GM12864 (cell line): ENCODE results near the gene PTDSS2.
"Not testable (repeated sequence)": the region's sequence is repeated elsewhere in the genome, so short reads cannot be mapped to it uniquely, and the experiment has no call there.

Source experiments
- DNase-seq: peaks from one replicate; pipeline ENCODE4 v3.0.0-alpha.2; 2011; ENCODE audit warnings: low read depth
- H3K4me3 ChIP-seq: 2 replicates; pipeline ENCODE4 v1.5.1; 2011; ENCODE audit warnings: mild to moderate bottlenecking, low read depth, low read length, control low read depth
- TF ChIP-seq, protein P1 (sequence below): IDR thresholded peaks from 2 replicates; pipeline ENCODE4 v1.5.1; 2011; ENCODE audit warnings: low read depth, mild to moderate bottlenecking, moderate library complexity, low read length, control low read depth, inconsistent platforms; ENCODE audit errors: missing control alignments

Gene PTDSS2

DNA sequence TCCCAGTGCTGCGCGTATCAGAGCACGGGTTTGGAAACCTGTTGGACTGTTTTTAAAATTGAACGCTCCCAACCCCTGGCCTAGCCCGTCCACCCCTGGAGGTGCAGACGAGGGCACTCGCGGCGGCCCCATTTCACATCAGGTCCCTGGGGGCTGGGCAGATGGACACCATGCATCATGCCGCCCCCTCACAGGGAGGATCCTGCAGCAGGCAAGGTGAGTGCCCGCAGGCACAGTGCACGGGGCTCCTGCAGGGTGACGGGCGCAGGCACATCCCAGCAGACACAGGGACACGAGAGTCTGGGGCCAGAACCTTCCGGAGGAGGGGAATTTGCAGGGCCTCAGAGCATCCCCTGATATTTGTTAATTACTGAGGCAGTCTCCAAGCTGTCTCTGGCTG, 15.6 kb upstream of the PTDSS2 start:
- no peak overlapping the region for H3K4me3 ChIP-seq
- no peak for DNase-seq
- TF ChIP-seq, protein P1, sequence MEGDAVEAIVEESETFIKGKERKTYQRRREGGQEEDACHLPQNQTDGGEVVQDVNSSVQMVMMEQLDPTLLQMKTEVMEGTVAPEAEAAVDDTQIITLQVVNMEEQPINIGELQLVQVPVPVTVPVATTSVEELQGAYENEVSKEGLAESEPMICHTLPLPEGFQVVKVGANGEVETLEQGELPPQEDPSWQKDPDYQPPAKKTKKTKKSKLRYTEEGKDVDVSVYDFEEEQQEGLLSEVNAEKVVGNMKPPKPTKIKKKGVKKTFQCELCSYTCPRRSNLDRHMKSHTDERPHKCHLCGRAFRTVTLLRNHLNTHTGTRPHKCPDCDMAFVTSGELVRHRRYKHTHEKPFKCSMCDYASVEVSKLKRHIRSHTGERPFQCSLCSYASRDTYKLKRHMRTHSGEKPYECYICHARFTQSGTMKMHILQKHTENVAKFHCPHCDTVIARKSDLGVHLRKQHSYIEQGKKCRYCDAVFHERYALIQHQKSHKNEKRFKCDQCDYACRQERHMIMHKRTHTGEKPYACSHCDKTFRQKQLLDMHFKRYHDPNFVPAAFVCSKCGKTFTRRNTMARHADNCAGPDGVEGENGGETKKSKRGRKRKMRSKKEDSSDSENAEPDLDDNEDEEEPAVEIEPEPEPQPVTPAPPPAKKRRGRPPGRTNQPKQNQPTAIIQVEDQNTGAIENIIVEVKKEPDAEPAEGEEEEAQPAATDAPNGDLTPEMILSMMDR = no peak

- not testable (repeated sequence) for DNase-seq, H3K4me3 ChIP-seq
Measured at GRCh38 chr11:434999-435740, 14.9 kb upstream of the PTDSS2 start.

DNA sequence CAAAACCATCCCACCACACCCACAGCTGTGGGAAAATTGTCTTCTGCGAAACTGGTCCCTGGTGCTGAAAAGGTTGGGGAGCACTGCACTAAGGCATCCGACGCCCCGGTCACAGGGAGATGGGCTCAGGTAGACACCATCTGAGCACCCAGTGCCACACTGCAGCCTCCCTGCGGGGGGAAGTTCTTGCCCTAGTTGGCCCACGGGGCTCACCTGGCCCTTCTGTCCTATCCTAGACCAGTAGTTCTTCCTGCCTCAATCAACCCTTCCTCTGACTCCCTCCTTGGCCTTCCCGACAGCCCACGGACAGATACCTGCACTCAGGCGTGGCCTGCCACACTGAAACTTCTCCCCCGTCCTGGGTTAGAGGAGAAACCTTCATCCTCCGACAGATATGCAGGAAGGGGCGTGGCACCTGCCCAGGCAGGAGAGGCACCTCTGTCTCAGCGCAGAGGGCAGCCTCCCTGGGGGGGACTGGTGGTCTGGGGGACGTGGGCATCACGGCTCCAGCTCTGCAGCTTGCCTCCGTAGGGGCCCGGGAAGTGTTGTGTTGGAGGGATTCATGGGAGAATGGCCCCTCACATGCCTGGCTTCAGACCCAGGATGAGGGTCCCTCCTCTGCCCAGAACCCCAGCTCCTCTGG, 12.7 kb upstream of the PTDSS2 start:
- H3K4me3 ChIP-seq = no peak overlapping the region
- TF ChIP-seq, protein P1 = no peak
- no peak for DNase-seq

GRCh38 chr11:438101-438844, 11.8 kb upstream of the PTDSS2 start:
- DNase-seq = no peak
- TF ChIP-seq, protein P1 = no peak
- no peak overlapping the region for H3K4me3 ChIP-seq

DNA sequence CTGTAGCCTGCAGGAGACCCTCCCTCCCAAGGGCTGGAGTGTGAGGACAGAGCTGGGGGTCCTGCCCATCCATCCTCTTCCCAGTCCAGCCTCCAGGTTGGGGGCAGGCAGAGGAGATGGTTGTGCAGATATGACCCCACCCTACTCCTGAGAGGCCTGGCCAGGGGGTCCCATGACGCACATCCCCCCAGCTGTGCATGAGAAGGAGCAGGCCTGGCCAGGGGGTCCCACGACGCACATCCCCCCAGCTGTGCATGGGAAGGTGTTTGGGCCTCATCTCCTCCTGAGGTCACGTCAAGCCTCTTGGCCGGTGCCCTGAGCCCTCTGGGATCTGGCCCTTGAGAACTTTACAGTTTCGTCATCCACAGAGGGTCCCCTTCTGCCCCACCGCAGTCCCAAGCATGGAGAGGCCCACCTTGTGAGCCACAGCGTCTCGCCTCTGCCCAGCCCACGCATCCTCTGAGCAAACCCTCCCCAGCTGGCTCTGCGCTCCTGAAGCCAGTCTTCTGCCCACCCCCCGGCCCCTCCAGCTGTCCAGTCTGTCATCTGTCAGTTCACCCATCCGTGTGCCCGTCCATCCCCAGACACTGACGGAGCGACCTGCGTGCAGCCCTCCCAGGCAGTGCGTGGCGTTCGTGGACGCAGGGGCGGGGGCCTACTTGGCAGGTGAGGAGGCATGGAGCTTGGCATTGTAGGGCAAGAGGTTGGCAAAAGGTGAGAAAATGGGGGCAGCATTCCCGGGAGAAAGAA, 10.6 kb upstream of the PTDSS2 start:
- DNase-seq = no peak
- H3K4me3 ChIP-seq = no peak overlapping the region
- TF ChIP-seq, protein P1 = no peak

GRCh38 chr11:440065-441042, 9.7 kb upstream of the PTDSS2 start:
- TF ChIP-seq, protein P1 = peak; percentile 40
- no peak for DNase-seq
- peak overlapping the region; percentile 68 for H3K4me3 ChIP-seq
